SW 1271 (cell line): ENCODE measurements around the gene PPP2R2B.

ENCODE experiments used
- DNase-seq, 2 experiments: peaks; one replicate each; lab custom pipeline; 2025; lab: John Stamatoyannopoulos, UW

The PPP2R2B gene

DNA sequence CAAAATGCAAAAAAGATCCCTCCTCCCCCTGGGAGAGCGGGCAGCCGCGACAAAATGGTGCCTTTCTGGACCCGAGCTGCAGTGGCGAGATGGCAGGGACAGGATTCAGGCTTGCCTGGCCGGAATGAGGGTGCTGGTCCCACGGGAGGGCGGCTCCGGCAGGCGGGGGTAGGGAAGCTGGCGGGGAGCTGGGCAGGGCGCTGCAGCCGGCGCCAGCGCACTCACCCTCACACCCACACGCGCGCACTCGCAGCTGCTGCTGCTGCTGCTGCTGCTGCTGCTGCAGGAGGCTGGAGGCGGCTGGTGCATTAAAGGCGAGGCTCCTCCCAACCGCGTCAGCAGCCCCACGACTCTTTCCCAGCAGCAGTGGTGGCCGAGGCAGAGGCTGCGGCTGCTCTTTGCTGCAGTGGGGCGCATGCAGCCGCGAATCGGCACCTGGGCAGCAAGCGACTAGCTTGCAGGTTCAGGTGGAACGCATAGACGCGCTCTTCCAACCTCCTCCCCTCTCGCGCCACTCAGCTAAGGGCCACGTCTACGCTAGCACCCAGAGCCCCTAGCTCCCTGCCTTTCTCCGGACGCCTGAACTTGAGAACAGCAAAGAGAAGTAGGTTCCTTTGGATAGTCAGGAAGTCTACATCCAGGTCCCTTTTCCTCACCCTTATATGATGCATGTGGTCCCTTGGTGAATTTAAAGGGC lies at the start of gene PPP2R2B:
PPP2R2B (minus strand) TSS at position 282 of the 697 bp plus-strand sequence.
- peak; percentile 26 to 40 for DNase-seq

DNA sequence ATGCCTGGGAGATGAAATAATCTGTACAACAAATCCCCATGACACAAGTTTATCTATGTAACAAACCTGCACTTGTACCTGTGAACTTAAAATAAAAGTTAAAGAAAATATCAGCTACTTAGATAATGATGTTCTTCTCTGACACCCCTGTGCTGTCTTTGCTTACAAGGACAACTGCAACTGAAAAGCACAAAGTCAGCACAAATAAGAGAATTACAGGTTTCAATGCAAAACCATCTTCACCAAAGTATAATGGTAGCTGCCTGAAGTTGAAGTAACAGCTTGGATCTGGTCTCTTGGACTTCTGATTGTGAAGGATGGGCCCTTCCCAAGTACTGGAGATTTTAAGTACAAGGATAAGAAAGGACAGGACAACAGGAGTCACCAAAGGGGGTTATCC lies 45.6 kb upstream of the PPP2R2B start:
- DNase-seq = no peak

DNA sequence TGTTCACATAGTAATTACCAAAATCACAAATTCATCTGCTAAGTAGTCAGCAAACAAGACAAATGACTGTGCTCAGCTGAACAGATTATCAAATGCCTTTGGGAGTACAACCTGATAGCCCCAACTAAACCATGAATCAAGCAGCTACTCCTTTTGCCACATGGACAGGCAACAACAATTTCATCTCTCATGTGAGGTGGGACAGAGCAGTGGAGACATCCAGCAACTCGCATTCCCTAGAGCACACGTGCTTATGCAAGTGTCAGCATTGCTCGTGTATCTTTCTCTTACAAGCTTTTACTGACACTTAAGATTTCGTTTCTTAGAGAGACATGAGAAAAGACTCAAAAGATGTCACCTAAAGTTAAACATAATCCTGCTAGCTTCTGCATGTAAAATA lies 42.7 kb upstream of the PPP2R2B start:
- DNase-seq = no peak

DNA sequence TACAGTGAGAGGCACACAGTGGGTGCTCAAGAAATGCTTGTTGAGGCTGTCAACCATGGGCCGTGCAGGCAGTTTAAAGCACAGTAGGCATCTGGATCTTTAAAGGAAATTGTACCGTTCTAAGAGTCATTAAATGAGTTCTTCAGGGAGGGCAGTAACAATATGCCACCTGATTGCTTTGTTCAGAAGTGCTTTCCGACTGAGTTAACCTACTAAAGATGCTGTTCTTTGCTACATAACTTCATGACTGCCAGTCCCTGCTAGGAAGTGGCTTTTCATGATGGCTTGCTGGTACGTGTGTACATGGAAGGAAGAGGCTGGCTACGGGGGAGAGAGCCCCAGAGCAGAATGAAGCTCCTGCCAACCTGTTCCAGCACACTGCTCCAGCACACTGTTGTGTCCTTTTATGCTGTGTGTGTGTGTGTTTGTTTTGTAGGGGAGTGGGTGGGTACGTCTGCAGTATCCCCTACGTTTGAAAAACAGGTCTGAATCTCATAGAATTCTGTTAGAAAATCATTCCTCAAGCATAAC lies 41.9 kb upstream of the PPP2R2B start:
- DNase-seq = no peak

DNA sequence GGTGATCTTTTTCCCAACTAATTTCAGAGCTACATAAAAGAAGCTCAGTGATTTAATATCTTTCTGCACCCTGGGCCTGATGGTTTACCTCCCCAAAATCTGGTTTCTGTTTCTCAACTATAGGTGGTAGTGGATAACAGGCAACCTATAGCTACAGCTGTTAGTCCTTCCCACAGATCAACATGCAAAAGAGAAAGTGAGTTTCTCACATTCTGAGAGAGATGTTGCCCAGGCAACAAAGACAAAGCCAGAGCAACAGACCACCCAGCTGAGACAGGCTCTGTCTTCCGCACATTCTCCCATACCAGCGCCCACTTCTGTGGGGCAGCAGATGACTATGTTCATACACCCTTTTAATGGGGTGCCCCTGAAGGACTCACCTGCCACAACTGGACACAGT lies 40.7 kb upstream of the PPP2R2B start:
- DNase-seq = no peak

DNA sequence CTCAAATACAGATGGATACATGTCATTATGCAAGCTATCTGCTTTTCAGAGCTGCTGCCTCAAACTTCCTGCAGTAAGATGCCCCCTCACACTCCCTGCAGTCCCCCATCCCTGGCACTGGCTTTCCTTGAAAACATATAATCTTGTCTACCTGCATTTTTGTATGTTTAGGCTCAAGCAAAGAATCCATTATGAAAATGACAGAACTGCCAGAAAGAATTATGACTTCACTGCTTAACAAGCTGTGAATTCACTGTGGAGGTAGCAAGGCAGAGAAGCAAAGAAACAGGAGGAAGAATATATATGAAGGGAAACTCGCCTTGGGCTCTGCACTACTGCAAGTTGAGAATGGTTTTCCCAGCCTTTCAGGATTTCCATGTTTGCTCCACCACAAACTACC lies 39.4 kb upstream of the PPP2R2B start:
- no peak for DNase-seq

DNA sequence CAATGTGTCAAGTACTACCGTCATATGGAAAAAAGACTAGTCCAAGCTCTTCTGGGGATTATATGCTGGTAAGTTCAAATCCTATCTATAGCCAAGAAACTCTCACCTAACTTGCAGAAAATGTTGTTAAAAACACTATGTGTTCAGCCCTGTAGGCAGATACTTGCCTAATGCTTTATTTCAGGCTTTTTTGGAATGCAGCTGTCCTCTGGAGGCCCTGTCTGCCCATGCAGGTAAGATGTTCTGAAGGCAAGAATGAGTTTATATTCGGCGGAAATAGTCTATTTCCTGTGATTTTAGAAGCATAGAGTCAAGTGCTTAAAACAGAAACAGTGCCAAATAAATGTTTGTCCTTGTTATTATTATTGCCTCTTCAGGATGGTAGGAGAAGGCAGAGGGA lies 34.3 kb upstream of the PPP2R2B start:
- DNase-seq = no peak

DNA sequence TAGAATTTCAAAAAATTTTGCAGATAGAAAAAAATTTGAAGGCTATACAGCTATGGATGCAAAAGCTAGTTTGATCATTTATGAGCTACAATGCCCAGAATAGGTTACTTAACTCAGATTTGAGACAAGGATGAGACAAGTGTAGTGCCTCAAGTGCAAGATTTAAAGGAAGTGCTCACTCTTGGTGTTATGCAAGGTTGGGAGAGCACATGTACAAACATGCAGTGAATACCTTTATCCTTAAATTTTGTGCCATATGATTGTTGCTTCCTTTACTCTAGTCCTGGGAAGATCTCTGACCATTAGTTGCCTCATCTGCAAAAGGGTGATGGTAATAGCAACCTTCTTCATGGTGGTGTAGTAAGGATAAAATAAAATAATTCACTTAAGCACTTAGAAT lies 31.7 kb upstream of the PPP2R2B start:
- DNase-seq = no peak

DNA sequence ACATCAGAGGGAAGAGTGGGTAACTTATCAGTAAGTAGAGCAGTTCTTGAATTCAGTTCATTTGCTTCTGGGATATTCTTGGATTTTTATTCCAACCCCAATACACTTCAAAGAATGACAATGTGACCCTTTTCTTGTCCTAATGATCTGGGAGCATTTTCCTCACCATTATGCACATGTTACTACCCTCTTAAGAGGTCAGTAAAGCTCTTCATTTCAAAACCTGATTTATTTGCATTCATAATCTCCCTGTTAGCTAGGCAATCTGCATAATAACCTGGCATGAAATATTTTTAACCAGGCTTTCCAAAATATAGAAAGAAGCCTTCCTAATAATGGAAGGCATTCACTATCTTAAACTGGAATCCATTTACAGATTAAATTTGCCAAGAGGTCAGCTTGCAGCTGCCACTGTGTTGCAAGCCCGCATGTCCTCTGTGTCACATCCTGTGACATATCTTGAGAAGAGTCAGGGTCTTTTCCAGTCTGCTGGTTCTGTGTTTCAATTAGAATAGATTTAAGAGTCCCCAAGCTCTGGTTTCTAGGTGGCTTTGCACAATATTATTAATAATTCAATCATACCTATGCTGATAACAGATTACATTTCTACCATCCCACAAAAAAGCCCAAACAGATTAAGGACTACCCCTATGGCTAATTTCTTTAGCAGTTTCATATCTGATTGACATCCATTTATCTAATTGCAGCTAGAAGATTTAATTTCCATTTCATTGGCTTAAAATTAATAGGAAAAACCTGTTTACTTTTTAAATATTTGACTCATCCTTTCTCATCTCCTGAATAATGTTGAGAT lies 30.9 kb upstream of the PPP2R2B start:
- no peak for DNase-seq

DNA sequence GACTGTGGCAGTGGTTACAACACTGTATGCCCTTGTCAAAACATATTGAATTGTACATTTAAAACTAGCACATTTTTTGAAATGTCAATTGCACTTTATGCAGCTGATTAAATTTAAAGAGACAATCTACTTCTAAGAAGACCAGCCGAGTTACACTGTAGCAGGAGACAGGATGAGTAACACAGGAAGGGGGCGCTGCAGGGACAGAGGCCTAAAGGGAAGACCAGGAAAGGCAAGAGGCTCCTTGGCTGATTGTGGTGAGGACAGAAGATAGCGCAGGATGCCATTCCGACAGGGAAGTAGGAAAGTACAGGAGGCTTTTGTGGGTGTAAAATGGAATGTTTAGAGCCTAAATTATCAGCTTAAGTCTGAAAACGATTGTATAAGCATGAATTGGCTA lies 28.2 kb upstream of the PPP2R2B start:
- no peak for DNase-seq

DNA sequence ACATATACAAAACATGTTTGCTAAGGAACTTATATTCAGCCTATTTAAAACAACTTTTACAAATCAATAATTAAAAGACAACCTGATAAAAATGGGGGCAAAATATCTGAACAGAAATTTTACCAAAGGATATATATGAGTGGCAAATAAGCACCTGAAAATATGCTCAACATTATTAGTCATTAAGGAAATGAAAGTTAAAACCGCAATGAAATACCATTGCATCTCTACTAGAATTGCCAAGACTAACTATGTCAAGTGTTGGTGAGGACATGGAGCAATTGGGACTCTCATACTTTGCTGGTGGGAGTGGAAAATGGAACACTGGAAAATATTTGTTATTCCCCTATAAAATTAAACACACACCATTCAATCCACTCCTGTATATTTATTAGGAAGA lies 26.3 kb upstream of the PPP2R2B start:
- no peak for DNase-seq

DNA sequence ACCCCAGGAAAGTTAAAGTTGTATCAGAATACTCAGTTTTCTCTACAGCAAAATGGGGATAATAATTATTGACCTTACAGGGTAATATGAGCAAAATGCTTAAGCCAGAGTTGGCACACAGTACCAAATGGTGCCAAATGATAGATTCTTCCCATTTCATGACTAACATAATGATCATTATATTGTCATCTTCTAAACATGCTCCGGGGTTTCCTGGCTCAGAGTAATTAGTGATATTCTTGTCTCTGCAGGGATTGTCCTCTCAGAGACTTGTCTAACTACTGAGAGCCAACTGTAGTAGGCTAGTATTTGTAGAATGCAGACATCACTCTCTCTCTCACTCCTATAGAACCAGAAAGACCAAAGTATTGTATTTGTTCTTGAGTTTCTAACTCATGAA lies 25.2 kb upstream of the PPP2R2B start:
- DNase-seq = no peak

DNA sequence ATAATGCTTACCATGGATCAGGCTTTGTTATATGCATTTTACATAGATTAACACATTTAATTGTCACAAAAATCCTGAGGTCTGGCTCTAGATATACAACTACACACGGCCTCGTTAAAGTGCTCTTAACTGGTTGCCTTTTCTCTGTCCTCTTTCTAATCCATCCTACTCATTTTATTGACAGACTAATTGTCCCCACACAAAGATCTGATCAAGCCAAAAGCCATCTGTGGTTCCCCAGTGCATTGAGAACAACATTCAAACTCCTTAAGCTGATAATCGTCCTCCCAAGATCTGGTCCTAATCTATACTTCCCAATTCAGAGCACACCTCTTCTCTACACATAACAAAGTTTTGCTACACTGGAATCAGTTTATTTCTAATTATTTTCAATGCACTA lies 23.9 kb upstream of the PPP2R2B start:
- DNase-seq = no peak

DNA sequence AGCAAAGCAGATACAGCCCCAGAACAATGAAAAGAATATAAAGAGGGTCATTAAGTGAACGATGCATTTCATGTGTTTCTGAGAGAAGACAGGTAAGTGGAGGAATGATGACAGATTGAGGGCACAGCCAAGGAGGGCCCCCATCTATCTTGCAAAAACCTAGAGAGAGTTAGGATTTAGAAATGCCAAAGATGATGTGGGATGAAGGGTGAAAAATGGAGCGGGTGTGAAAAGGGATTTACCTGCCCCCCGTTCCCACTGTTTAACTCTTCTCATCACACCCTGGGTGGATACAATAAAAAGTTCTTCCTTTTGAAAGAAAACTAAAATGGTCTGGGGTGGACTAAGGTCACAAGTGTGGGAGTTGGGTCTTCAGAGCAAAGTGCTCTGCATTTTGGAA lies 18.5 kb upstream of the PPP2R2B start:
- no peak for DNase-seq

DNA sequence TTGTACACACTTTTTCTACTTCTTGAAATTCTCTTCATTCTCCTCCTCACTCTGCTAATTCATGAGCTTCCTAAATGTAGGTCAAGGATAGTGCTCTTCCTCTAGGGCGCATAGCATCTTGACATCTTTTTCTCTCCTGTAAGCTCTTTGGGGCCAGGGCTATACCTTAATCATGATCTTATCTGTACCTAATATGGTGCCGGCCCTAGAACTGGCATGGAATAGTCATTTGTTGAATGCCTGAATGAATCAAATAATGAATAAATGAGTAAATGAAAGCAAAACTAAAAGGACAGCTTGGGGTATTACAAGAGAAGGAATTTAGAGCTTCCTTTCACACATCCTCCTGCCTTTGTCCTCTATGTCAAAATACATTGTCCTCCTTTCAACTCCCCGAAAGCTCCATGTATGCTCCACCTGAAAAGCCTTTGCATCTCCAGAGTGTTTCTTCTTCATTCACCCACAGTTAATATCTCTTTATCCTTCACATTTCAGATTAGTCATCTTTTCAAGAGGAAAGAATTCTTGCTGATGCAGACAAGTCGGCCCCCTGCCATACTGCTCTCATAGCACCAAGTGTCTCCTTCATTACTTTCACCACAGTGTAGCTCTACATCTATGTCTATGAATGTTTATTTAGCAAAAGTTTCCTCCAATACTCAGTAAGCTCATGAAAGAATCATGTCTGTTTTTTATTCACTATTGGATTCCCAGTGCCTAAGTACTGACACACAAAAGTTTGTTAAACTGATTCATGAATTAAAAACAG lies 16.4 kb upstream of the PPP2R2B start:
- no peak for DNase-seq

DNA sequence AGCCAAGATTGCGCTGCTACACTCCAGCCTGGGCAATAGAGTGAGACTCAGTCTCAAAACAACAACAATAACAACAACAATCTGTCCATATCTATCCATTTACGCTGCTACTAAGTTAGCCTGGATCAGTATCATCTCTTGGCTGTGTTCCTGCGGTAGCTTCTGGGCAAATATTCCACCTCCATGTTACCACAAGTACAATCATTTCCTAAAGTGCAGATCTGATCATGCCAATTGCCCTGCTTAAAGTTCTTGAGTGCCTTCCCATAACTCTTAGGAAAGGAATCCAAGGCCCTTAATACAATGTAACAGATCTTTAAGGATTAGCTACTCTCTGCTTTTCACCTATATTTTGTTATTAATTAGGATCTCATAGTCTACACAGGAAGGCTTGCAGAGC lies 15.4 kb upstream of the PPP2R2B start:
- DNase-seq = no peak

DNA sequence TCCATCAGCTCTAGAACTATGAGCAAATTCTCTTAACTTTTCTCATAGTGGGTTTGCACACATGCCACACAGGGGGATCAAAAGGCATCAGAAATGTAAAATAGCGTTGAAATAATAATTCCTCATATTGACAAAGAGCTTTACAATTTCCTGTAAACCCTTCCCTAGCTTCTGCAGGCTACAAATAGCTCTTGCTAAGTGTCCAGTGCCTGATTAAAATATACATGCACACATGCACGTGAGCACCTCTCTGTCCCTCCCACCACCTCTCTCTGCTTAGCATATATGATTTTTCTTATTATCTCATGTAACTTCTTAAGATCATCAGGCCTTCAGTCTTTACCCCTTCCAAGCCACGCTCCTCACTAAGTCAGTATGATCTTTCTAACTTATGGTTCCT lies 13.7 kb upstream of the PPP2R2B start:
- no peak for DNase-seq

DNA sequence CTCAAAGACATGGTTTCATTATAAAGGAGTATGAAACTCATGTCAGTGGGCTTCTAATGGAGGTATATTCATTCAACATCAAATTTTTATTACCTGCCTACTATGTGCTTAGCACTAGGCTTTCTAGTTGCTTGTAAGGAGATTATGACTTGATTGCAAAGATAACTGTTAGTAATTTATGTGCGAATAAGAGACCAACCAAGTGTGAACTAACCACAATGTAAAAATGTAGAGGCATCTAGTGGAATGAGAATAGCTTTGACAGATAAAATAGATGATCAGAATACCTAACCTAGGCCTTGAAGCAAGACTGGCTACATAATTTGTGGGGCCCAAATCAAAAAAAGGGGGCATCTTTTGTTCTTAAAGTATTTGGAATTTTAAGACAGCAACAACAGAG lies 13.0 kb upstream of the PPP2R2B start:
- DNase-seq = no peak

DNA sequence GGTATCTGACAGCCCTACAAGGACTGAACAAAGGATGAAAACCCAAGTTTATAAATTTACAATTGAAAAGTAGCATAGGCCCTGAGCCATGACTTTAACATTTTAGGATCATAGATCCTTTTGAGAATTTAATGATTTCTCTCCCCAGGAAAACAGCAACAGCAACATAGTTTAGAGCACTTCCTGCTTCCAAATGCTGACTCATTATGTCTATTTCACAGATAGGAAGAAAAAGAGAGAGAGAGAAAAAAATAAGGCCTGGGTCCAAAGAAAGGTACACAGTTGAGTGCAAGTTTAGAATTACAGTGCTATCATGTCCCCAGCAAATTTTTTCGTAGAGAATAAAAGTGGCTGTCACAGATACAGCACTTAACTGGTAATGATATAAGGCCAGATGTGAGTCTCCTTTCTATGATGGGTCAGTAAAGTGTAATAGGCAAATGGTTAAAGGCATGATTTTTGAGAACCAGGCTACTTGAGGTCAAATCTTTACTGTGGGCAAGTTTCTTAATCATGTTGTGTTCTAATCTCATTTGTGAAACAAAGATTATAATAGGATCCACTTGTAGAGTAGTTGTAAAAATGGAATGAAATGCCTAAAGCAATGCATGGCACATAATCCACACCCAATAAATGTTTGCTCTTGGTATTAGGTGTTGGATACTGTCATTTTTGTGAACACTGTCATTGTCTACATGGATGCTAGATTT lies 12.3 kb upstream of the PPP2R2B start:
- DNase-seq = no peak

DNA sequence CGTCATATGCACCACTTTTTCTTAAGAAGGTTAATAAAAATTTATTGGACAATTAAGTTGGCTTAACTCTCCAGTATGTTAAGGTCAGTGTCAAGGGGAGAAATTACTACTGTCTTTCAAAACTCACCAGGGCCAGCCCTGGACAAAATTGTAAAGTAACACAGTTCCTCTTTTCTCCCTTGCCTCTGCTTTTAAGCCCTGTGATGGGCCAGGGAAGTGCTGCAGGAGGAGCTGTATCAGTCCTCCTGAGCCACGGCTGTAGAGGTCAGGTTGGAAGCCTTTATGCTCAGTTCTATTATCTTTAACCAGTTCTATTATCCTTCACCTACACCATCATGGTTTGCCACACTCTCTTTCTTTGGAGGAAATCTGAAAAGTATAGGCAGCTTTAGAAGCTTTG lies 11.5 kb upstream of the PPP2R2B start:
- no peak for DNase-seq

DNA sequence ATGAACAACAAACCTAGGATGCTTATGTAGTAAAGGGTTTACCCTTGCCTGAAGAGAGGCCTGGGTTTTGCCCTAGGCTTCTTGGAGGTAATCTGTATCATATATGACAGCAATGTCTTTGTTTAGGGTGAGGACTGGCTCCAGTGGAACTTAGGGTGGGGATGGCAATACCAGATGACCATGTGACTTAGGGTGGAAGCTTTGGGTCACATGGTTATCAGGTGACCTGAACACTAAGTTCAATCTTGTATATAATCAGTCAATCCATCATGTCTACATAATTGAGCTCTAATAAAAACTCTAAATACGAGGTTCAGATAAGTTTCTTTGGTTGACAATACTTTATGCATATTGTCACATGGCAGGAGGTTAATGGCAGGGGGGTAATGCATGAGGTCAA lies 10.6 kb upstream of the PPP2R2B start:
- no peak for DNase-seq

DNA sequence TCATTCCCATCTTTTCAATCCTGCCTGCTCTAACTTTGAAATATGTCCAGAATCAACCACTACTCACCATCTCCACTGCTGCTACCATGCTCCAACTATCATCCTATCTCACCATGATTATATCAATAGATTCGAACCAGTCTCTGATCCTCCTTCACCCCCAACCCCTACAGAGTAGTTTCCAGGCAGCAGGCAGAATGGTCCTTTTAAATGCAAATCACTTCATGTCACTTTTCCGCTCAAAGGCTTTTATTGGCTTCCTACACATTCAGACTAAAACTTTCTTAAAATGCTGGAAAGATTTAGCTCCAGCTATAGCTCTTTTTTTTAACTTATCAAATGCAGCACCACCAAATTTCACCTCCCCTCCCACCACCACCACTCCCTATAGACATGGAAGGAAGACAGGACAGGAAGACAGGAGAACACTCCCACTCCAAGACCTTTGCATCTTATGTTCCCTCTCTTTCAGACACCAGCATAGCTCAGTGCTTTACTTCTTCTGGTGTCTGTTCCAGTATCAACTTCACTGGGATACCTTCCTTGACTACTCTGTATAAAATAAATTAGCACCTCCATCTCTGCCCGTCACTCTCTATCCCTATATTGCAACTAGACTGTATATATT lies 9.9 kb upstream of the PPP2R2B start:
- DNase-seq = no peak
